IMR-90 (cell line): ENCODE results near the gene TPSB2. TPM values are rescaled to one million over a fixed set of nuclear protein-coding genes. Genes with fewer than 3 reads are reported as not detected.
"Not testable (repeated sequence)": the region's sequence is repeated elsewhere in the genome, so short reads cannot be mapped to it uniquely, and the experiment has no call there.

Source experiments
- ATAC-seq: fragments of 200-7000 bp; cut with Tn5 transposase; 2 replicates; pipeline ENCODE4 v1.9.1; 2020; ENCODE audit warnings: low read depth, mild to moderate bottlenecking, moderate library complexity
- BruUV-seq: library from RNA; stranded (reverse); fragments of 400-500 nt; replicated peaks from 2 replicates; lab custom pipeline; 2021; lab: Mats Ljungman, UMichigan
- CTCF ChIA-PET: fragments of 300-600 bp; formaldehyde crosslinking; extraction: SDS; loops from one replicate; lab custom pipeline; 2021; ENCODE audit warnings: antibody characterized with exemption; lab: Yijun Ruan, JAX
- POLR2A ChIA-PET: fragments of 300-600 bp; sonication (Branson Sonifier 250); formaldehyde crosslinking; loops from one replicate; lab custom pipeline; 2022; ENCODE audit warnings: antibody characterized with exemption; ENCODE audit not compliant: unreplicated experiment; lab: Charles Lee
- DNase-seq: peaks from one replicate; pipeline ENCODE4 v3.0.0; 2013
- H2AFZ ChIP-seq: replicated peaks from 2 replicates; pipeline ENCODE3; 2013; ENCODE audit warnings: low read length, mild to moderate bottlenecking; ENCODE audit not compliant: poor library complexity
- H2AK5ac ChIP-seq: 2 replicates; pipeline ENCODE4 v1.6.1; 2013; ENCODE audit warnings: low read depth, low read length, inconsistent platforms
- H2AK9ac ChIP-seq: replicated peaks from 2 replicates; pipeline ENCODE3; 2013; ENCODE audit warnings: mild to moderate bottlenecking, low read depth, low read length, moderate library complexity; ENCODE audit not compliant: poor library complexity
- H2BK120ac ChIP-seq: 2 replicates; pipeline ENCODE4 v1.6.1; 2013; ENCODE audit warnings: low read depth, low read length, inconsistent platforms
- H2BK15ac ChIP-seq: 3 replicates; pipeline ENCODE4 v1.6.1; 2013; ENCODE audit warnings: low read depth, low read length, inconsistent platforms
- H2BK20ac ChIP-seq: 2 replicates; pipeline ENCODE4 v1.6.1; 2013; ENCODE audit warnings: low read depth, mild to moderate bottlenecking, inconsistent platforms, low read length, moderate library complexity
- H2BK5ac ChIP-seq: 2 replicates; pipeline ENCODE4 v1.6.1; 2013; ENCODE audit warnings: mild to moderate bottlenecking, low read depth, low read length, inconsistent platforms; ENCODE audit not compliant: poor library complexity, severe bottlenecking
- H3K14ac ChIP-seq: replicated peaks from 2 replicates; pipeline ENCODE4 v1.6.1; 2013; ENCODE audit warnings: low read depth, low read length, inconsistent platforms
- H3K18ac ChIP-seq: 2 replicates; pipeline ENCODE4 v1.6.1; 2013; ENCODE audit warnings: low read depth, low read length, control low read depth
- H3K23ac ChIP-seq: 2 replicates; pipeline ENCODE4 v1.6.1; 2013; ENCODE audit warnings: low read depth, low read length, inconsistent platforms
- H3K27ac ChIP-seq: 2 replicates; pipeline ENCODE4 v1.5.1; 2013; ENCODE audit warnings: mild to moderate bottlenecking, control low read depth, low read length; ENCODE audit not compliant: insufficient read depth
- H3K27me3 ChIP-seq: 2 replicates; pipeline ENCODE4 v1.6.1; 2013; ENCODE audit warnings: low read length; ENCODE audit not compliant: control insufficient read depth, insufficient read depth
- H3K36me3 ChIP-seq: 2 replicates; pipeline ENCODE4 v1.6.1; 2013; ENCODE audit warnings: low read length, mixed read lengths; ENCODE audit not compliant: control insufficient read depth, insufficient read depth
- H3K4ac ChIP-seq: 2 replicates; pipeline ENCODE4 v1.6.1; 2013; ENCODE audit warnings: low read depth, low read length, inconsistent platforms
- H3K4me1 ChIP-seq: 2 replicates; pipeline ENCODE4 v1.6.1; 2013; ENCODE audit warnings: low read length, mixed read lengths; ENCODE audit not compliant: control insufficient read depth, insufficient read depth
- H3K4me2 ChIP-seq: 2 replicates; pipeline ENCODE4 v1.6.1; 2013; ENCODE audit warnings: low read depth, mild to moderate bottlenecking, control low read depth, low read length, moderate library complexity
- H3K4me3 ChIP-seq: 2 replicates; pipeline ENCODE4 v1.5.1; 2013; ENCODE audit warnings: low read depth, mild to moderate bottlenecking, control low read depth, low read length, moderate library complexity; ENCODE audit not compliant: insufficient read depth
- H3K56ac ChIP-seq: 2 replicates; pipeline ENCODE4 v1.6.1; 2013; ENCODE audit warnings: low read length, inconsistent platforms; ENCODE audit not compliant: insufficient read depth; ENCODE audit errors: extremely low read depth
- H3K79me1 ChIP-seq, 2 experiments: 2 replicates each; pipeline ENCODE4 v1.6.1; 2013; ENCODE audit warnings: low read length in 2 of 2, inconsistent platforms in 1 of 2, low read depth in 1 of 2
- H3K9ac ChIP-seq: 2 replicates; pipeline ENCODE4 v1.6.1; 2013; ENCODE audit warnings: low read depth, low read length, control low read depth
- H3K9me1 ChIP-seq: 2 replicates; pipeline ENCODE4 v1.6.1; 2013; ENCODE audit warnings: low read length, inconsistent platforms; ENCODE audit not compliant: insufficient read depth
- H3K9me3 ChIP-seq: 2 replicates; pipeline ENCODE4 v1.6.1; 2013; ENCODE audit warnings: low read length; ENCODE audit not compliant: control insufficient read depth, insufficient read depth
- H4K20me1 ChIP-seq: 2 replicates; pipeline ENCODE4 v1.6.1; 2013; ENCODE audit warnings: low read length, inconsistent platforms; ENCODE audit not compliant: insufficient read depth
- H4K5ac ChIP-seq: 2 replicates; pipeline ENCODE4 v1.6.1; 2013; ENCODE audit warnings: mild to moderate bottlenecking, low read depth, low read length, control low read depth
- H4K8ac ChIP-seq, 2 experiments: 2 replicates each; pipeline ENCODE4 v1.6.1; 2013; ENCODE audit warnings: low read depth in 2 of 2, low read length in 2 of 2, control low read depth in 1 of 2, inconsistent platforms in 1 of 2
- H4K91ac ChIP-seq: 2 replicates; pipeline ENCODE4 v1.6.1; 2013; ENCODE audit warnings: low read depth, low read length, inconsistent platforms; ENCODE audit not compliant: insufficient read depth
- WGBS, 2 experiments: methylation state at CpG; one replicate each; pipeline versions ENCODE4 v1.1.5 to v1.1.7; 2013; ENCODE audit warnings: missing lambda C conversion rate in 2 of 2; ENCODE audit not compliant: insufficient read length in 1 of 2; ENCODE audit errors: extremely low coverage in 2 of 2; 5-methylcytosine and 5-hydroxymethylcytosine counted together
- dilution Hi-C: fragments of 300-500 bp; cut with HindIII; formaldehyde crosslinking; loops from one replicate; pipeline ENCODE4 v1.14.3; 2018; ENCODE audit warnings: low sequenced_read_pairs; ENCODE audit not compliant: unreplicated experiment
- in situ Hi-C: fragments of 300-500 bp; cut with MboI; formaldehyde crosslinking; loops from 3 replicates; pipeline ENCODE4 v1.14.3; 2019; ENCODE audit warnings: low sequenced_read_pairs, inconsistent platforms, mixed read lengths
- intact Hi-C: fragments of 100-400 bp; cut with micrococcal nuclease; formaldehyde crosslinking; loops from 2 replicates; pipeline ENCODE4 v1.10.0; 2022
- polyA plus RNA-seq, 3 experiments: library from polyadenylated mRNA; depleted of rRNA; stranded (reverse); fragments of >200 nt; gene quantifications; 2 replicates each; pipeline ENCODE4 v1.2.3, GENCODE V29; 2012; ENCODE audit warnings: low replicate concordance in 1 of 3
- total RNA-seq: library from RNA; depleted of rRNA; stranded (reverse); fragments of >200 nt; gene quantifications from 2 replicates; pipeline ENCODE4 v1.2.3, GENCODE V29; 2012

TPSB2 gene
- total and polyA plus RNA-seq, 2 of the 4 experiments (the other 2 are of a cell fraction) = not detected

GRCh38 chr16:1236659-1237058 lies 6.7 kb upstream of the TPSB2 start:
- H4K5ac ChIP-seq, H3K36me3 ChIP-seq, H3K27ac ChIP-seq, H2BK5ac ChIP-seq, H4K8ac ChIP-seq, H3K9me1 ChIP-seq, H2BK15ac ChIP-seq, H2AFZ ChIP-seq, H4K91ac ChIP-seq, H3K23ac ChIP-seq, H4K20me1 ChIP-seq, H3K4me2 ChIP-seq, in situ Hi-C loops, H3K9me3 ChIP-seq, CTCF ChIA-PET, H3K4me3 ChIP-seq, dilution Hi-C loops, H3K56ac ChIP-seq, H2AK9ac ChIP-seq, H2AK5ac ChIP-seq, intact Hi-C loops, H2BK20ac ChIP-seq, H3K18ac ChIP-seq, H3K4ac ChIP-seq, H3K14ac ChIP-seq, H3K9ac ChIP-seq, H3K79me1 ChIP-seq, POLR2A ChIA-PET, BruUV-seq, H3K27me3 ChIP-seq, H2BK120ac ChIP-seq, H3K4me1 ChIP-seq, DNase-seq: not testable (repeated sequence)
- ATAC-seq = peak; percentile 97
- WGBS, 2 experiments = no CpG with 5 or more reads among the region's 29 CpGs

- H4K5ac ChIP-seq, H2AK5ac ChIP-seq, DNase-seq, POLR2A ChIA-PET, H4K20me1 ChIP-seq, H3K4ac ChIP-seq, H3K27me3 ChIP-seq, H3K9me1 ChIP-seq, intact Hi-C loops, H3K56ac ChIP-seq, H3K9me3 ChIP-seq, H3K4me2 ChIP-seq, H3K9ac ChIP-seq, H3K27ac ChIP-seq, H2AFZ ChIP-seq, CTCF ChIA-PET, H2AK9ac ChIP-seq, H3K36me3 ChIP-seq, dilution Hi-C loops, H2BK20ac ChIP-seq, H2BK15ac ChIP-seq, H3K4me1 ChIP-seq, H2BK5ac ChIP-seq, H2BK120ac ChIP-seq, BruUV-seq, H4K8ac ChIP-seq, H3K79me1 ChIP-seq, H3K18ac ChIP-seq, H3K4me3 ChIP-seq, H3K23ac ChIP-seq, in situ Hi-C loops, H4K91ac ChIP-seq, H3K14ac ChIP-seq: not testable (repeated sequence)
- no CpG with 5 or more reads among the region's 47 CpGs for WGBS, 2 experiments
- peak; percentile 56; the same call in 1 of the 2 replicates for ATAC-seq
Measured at GRCh38 chr16:1232049-1232748, 2.2 kb upstream of the TPSB2 start.
